Measurements from ENCODE around the gene INSR.
A peak's percentile ranks its signal among the peaks of the same experiment; 100 is the strongest.

The INSR gene

GRCh38 chr19:7069042-7069903, 224.9 kb downstream of the INSR start, which contains the start of gene ZNF557:
Gene ZNF557 (plus strand): TSS chr19:7069703. CDS start chr19:7075075, 5,372 bp downstream.
- H3K9me3 ChIP-seq (ENCODE audit: insufficient read depth, low read length, severe bottlenecking), result no peaks in the 10 kb centered on the region
- peak; percentile 93 for ATAC-seq (ENCODE audit: insufficient read depth, low read depth)
- peaks cover 21% of the 10 kb centered on the region for H3K4me1 ChIP-seq (ENCODE audit: insufficient read depth, low read length)
- H3K4me3 ChIP-seq (ENCODE audit: low read depth in 1 of 2, low read length in 2 of 2), result peak within 1 kb of the TSS; percentile 64 to 70
- 0 out of 2 replicates have a peak, but pooled peaks cover 3% of the 10 kb centered on the region for H4K20me1 ChIP-seq (ENCODE audit: insufficient read depth, low read length)
- H3K27ac ChIP-seq (ENCODE audit: low read length), result peak within 1 kb of the TSS; percentile 94
- peaks cover 32% of the 10 kb centered on the region for H3K36me3 ChIP-seq (ENCODE audit: insufficient read depth, low read length)
- H3K27me3 ChIP-seq (ENCODE audit: insufficient read depth, low read length, poor library complexity), result no peaks in the 10 kb centered on the region
- TF ChIP-seq CTCF (IDR thresholded peaks at IDR 0.05; ENCODE audit: borderline replicate concordance, extremely low read depth, low read length, poor library complexity, severe bottlenecking) (no peak), EZH2 (IDR thresholded peaks at IDR 0.05; ENCODE audit: borderline replicate concordance, low read depth, low read length, severe bottlenecking) (no peak)
- H3K4me2 ChIP-seq (ENCODE audit: insufficient read depth, low read length), result peak within 1 kb of the TSS; percentile 87
- peak within 1 kb of the TSS; percentile 82 for H3K9ac ChIP-seq (ENCODE audit: low read depth, low read length)
- peaks cover 25% of the 10 kb centered on the region for H3K79me2 ChIP-seq (ENCODE audit: insufficient read depth, low read length)
- DNase-seq, result peak; percentile 98
- H2AFZ ChIP-seq (ENCODE audit: low read depth, low read length), result peak within 1 kb of the TSS; percentile 95

GRCh38 chr19:7068599-7068998, 225.6 kb downstream of the INSR start:
- Histone ChIP-seq H2AFZ (ENCODE audit: low read depth, low read length) (peak overlapping the region; percentile 75), H3K4me2 (ENCODE audit: insufficient read depth, low read length) (peak overlapping the region; percentile 87), H3K27ac (ENCODE audit: low read length) (peak overlapping the region; percentile 65)

GRCh38 chr19:7067716-7068115, 226.5 kb downstream of the INSR start:
- Histone ChIP-seq H3K27ac (ENCODE audit: low read length) (no peak overlapping the region), H3K9me3 (ENCODE audit: insufficient read depth, low read length, severe bottlenecking) (no peaks in the 10 kb centered on the region), H4K20me1 (ENCODE audit: insufficient read depth, low read length) (0 out of 2 replicates have a peak, but pooled peaks cover 3% of the 10 kb centered on the region), H3K4me3 (ENCODE audit: low read depth in 1 of 2, low read length in 2 of 2) (no peak overlapping the region), H3K36me3 (ENCODE audit: insufficient read depth, low read length) (peaks cover 18% of the 10 kb centered on the region), H3K4me1 (ENCODE audit: insufficient read depth, low read length) (peaks cover 21% of the 10 kb centered on the region), H3K9ac (ENCODE audit: low read depth, low read length) (no peak overlapping the region), H2AFZ (ENCODE audit: low read depth, low read length) (no peak overlapping the region), H3K79me2 (ENCODE audit: insufficient read depth, low read length) (peaks cover 25% of the 10 kb centered on the region), H3K4me2 (ENCODE audit: insufficient read depth, low read length) (no peak overlapping the region), H3K27me3 (ENCODE audit: insufficient read depth, low read length, poor library complexity) (no peaks in the 10 kb centered on the region)
- no peak for ATAC-seq (ENCODE audit: insufficient read depth, low read depth)
- no peak for DNase-seq
- no peak for TF ChIP-seq EZH2 (IDR thresholded peaks at IDR 0.05; ENCODE audit: borderline replicate concordance, low read depth, low read length, severe bottlenecking)
- no peak for TF ChIP-seq CTCF (IDR thresholded peaks at IDR 0.05; ENCODE audit: borderline replicate concordance, extremely low read depth, low read length, poor library complexity, severe bottlenecking)

More at GRCh38 chr19:7068599-7068998, 225.6 kb downstream of the INSR start:
- ATAC-seq (ENCODE audit: insufficient read depth, low read depth) (no peak), DNase-seq (no peak)
- Histone ChIP-seq H3K36me3 (ENCODE audit: insufficient read depth, low read length) (peaks cover 26% of the 10 kb centered on the region), H4K20me1 (ENCODE audit: insufficient read depth, low read length) (0 out of 2 replicates have a peak, but pooled peaks cover 3% of the 10 kb centered on the region), H3K9me3 (ENCODE audit: insufficient read depth, low read length, severe bottlenecking) (no peaks in the 10 kb centered on the region), H3K27me3 (ENCODE audit: insufficient read depth, low read length, poor library complexity) (no peaks in the 10 kb centered on the region), H3K4me3 (ENCODE audit: low read depth in 1 of 2, low read length in 2 of 2) (peak overlapping the region in 1 of 2 experiments; percentile 59; a peak in 2 of 4 replicates), H3K4me1 (ENCODE audit: insufficient read depth, low read length) (peaks cover 21% of the 10 kb centered on the region), H3K79me2 (ENCODE audit: insufficient read depth, low read length) (peaks cover 25% of the 10 kb centered on the region), H3K9ac (ENCODE audit: low read depth, low read length) (peak overlapping the region; percentile 38)
- TF ChIP-seq EZH2 (IDR thresholded peaks at IDR 0.05; ENCODE audit: borderline replicate concordance, low read depth, low read length, severe bottlenecking), result no peak
- no peak for TF ChIP-seq CTCF (IDR thresholded peaks at IDR 0.05; ENCODE audit: borderline replicate concordance, extremely low read depth, low read length, poor library complexity, severe bottlenecking)

Measured in DND-41 (cell line).